ENCODE measurements around the gene ARMC12. TPM values are rescaled to one million over a fixed set of nuclear protein-coding genes. Genes with fewer than 3 reads are reported as not detected.
"Not testable (repeated sequence)": the region's sequence is repeated elsewhere in the genome, so short reads cannot be mapped to it uniquely, and the experiment has no call there.

Gene ARMC12, protein sequence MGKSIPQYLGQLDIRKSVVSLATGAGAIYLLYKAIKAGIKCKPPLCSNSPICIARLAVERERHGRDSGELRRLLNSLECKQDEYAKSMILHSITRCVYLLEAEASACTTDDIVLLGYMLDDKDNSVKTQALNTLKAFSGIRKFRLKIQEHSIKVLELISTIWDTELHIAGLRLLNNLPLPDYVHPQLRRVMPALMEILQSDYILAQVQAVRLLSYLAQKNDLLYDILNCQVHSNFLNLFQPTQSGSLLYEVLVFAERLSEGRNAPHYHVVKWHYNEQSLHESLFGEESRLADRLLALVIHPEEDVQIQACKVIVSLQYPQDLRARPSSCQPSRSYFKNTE
- polyA plus RNA-seq (2013, experiment 1 of 2; ENCODE audit: insufficient read length) = 0.47 TPM
- 0.27 TPM for polyA plus RNA-seq (2013, experiment 2 of 2; ENCODE audit: insufficient read length)

DNA sequence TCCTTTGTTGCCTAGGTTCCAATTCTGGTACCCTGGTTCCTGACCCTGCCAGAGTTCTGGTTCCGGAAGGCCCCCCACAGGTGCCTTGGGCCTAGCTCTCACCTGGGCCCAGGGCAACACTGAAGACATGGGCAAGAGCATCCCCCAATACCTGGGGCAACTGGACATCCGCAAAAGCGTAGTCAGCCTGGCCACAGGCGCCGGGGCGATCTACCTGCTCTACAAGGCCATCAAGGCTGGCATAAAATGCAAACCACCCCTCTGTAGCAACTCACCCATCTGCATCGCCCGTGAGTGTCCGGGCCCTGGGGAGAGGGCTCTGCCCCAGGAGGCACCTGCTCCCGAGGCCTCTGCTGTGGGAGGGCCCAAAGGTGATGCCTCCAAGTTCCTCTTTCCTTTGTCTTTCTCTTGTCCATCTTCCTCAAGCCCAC, at the start of gene ARMC12:
ARMC12 (plus strand) TSS at position 51 of the 431 bp plus-strand sequence; CDS start at position 128, 77 bp downstream.
- no peak for DNase-seq

DNA sequence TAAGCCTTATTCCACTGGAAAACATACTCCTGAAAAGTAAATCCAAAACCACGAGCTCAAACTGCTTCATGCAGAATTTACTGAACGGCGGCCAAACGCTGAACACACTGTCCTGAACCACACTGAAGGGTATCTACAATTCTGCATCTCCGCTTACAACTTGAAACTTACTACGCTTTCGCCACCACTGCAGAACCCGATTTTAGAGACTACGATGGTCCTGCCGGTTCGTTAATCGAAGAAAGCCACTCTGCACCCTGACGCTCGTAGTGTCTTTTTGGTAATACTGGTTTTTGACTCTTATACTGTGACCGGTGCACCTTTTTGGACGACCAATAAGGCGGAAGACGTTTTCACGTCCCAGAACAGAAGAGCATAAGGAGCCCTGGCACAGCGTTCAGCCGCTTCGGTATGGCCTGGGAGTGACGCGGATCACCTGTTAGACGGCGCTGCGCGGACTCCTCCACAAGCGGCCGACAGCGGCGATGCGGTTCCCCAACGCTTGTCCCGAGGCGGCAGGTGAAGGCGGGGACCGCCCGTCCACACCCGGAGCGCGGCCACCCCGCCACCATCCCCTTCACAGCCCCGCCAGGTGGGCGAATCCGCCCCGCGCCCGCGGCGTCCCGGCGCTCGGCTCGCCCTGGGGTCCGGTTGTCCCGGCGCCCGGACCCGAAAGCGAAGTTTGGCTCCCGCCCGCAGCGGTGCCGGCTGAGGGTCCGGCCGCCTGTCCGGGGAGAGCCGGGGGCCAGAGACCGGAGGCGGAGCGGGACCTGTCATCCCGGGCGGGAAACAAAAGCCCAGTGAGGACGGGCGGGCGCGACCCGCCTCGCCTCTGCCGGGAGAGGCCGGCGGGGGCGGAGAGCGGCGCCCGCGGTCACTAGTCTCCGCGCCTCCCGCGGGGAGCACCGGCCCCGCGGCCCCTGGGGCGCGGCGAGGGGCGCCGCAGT, 48.9 kb upstream of the ARMC12 start:
- DNase-seq = no peak

DNA sequence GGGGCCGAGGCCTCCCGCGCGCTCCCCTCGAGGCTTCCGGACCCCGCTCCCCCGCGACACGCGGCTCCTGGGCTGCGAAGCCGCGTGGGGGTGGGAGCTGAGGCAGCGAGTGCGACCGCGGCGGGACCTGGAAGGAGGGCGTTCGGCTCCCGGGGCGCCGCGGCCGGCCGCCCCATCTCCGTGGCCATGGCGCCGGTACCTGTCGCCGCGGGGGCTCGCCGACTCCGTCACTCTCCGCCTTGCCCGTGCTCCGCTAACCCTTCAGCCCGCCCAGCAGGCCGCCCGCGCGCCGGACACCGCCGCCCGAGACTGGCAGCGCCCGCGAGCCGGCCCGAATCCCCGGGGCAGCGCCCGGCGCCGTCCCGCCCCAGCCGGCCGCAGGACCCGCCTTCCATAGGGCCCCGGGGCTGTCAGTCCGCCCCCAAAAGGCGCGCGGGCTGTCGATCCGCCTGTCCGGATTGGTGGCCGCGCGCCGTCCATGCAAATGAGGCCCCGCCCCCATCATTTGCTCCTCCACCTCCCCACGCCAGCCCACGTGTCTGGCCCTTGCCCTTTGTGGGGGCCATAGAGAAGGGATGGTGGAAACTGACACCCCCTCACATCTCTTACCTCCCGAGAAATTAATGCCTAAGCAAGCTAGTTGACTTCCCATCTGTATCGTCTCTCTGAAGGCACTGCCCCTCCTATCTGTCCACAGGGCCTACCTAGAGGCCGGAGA, 48.1 kb upstream of the ARMC12 start, which contains the start of gene FKBP5:
FKBP5 (minus strand) TSS at position 311 of the 718 bp plus-strand sequence. CDS start 46,091 bp downstream, outside the sequence.
- DNase-seq = peak; percentile 89

DNA sequence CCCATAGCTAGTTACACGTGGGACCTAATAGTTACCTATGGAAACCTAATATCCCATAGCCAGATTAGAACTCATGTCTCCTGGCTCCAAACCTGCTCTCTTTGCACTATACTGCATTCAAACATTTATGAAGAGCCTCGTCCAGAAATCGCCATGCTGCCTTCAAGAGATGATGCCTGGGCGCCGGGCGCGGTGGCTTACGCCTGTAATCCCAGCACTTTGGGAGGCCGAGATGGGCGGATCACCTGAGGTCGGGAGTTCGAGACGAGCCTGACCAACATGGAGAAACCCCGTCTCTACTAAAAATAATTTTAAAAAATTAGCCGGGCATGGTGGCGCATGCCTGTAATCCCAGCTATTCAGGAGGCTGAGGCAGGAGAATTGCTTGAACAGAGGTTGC, 46.8 kb upstream of the ARMC12 start:
- DNase-seq = not testable (repeated sequence)

GRCh38 chr6:35690484-35690883, 46.3 kb upstream of the ARMC12 start:
- DNase-seq = no peak

DNA sequence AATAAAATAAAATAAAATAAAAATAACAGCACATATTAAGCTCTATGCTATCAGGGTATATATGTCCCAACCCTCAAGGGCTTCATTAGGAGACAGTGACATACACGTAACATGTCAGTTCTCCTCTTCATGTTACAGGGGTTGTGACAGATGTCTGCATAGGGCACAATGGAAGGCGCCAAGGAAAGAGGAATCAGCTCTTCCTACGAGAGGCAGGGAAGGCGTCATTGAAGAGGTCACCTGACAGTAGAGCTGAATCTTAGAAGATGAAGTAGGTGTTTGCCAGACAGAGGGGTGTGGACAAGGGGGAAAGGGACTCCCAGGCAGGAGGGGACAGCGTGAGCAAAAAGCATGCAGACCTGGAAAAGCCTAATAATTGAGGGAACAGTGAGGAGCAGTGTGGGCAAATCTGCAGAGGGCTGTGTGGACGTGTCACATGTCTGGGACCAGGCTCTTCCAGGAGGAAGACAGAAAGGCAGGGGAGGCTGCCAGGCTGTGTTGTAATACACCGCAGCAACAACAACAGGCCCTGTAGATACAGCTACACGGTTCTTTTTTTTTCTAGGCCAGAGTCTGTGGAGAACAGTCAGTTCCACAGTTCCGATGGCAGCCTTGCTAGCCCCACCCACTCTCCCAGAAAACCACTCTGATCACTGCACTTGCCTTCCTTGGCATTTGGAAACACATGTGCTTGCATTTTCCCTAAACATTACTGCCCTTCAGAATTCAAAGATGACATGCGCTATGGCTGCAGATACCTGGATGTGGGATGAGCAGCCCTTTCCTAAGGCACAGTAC, 45.6 kb upstream of the ARMC12 start:
- no peak for DNase-seq

- no peak for DNase-seq
These were observed 42.4 kb upstream of the ARMC12 start for GRCh38 chr6:35694462-35694861.

DNA sequence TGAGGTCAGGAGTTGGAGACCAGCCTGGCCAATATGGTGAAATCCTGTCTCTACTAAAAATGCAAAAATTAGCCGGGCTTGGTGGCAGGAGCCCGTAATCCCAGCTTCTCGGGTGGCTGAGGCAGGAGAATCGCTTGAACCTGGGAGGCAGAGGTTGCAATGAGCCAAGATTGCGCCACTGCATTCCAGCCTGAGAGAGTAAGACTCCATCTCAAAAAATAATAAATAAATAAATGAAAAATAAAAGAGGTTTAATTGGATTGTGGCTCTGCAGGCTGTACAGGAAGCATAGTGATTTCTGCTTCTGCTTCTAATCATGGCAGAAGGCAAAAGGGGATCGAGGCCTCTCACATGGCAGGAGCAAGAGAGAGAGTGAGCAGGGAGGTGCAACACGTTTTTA, 38.4 kb upstream of the ARMC12 start:
- not testable (repeated sequence) for DNase-seq

DNA sequence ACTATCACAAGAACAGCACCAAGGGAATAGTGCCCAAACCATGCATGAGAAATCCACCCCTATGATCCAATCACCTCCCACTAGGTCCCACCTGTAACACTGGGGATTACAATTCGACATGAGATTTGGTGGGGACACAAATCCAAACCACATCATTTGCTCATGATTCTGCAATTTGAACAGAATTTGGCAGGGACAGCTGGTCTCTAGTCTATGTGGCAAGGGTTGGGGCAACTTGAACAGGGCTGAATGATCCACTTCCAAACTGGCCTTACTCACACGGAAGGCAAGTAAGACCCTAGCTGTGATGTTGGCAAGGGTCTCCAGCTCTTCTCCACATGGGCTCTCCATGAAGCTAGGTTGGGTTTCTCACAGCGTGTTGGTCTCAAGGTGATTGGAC, 38.0 kb upstream of the ARMC12 start:
- no peak for DNase-seq

- no peak for DNase-seq
These were observed 33.3 kb upstream of the ARMC12 start for GRCh38 chr6:35703554-35703953.

GRCh38 chr6:35706468-35706867, 30.4 kb upstream of the ARMC12 start:
- DNase-seq = no peak

GRCh38 chr6:35707714-35708407, 29.0 kb upstream of the ARMC12 start:
- no peak for DNase-seq

DNA sequence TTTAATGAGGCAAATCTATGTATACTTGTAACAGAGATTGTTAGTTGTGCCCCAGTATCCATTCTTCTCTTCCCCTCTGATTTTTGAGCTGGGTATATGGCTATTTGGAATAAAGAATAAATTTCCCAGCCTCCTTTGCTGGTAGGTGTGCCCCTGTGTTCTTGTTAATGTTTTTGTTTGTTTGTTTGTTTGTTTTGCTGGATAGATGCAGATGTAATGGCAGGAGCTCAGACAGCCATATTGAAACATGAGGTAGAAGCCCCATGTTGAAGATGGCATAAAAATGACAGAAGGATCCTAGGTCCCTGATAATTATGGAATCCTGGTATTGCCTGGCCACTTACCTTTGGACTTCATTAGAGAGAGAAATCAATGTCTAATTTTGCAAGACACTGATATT, 28.2 kb upstream of the ARMC12 start:
- no peak for DNase-seq

GRCh38 chr6:35710241-35710847, 26.5 kb upstream of the ARMC12 start:
- no peak for DNase-seq

- DNase-seq = no peak
These were observed 25.1 kb upstream of the ARMC12 start for GRCh38 chr6:35711731-35712130.

- no peak for DNase-seq
These were observed 23.6 kb upstream of the ARMC12 start for GRCh38 chr6:35713006-35713767.

DNA sequence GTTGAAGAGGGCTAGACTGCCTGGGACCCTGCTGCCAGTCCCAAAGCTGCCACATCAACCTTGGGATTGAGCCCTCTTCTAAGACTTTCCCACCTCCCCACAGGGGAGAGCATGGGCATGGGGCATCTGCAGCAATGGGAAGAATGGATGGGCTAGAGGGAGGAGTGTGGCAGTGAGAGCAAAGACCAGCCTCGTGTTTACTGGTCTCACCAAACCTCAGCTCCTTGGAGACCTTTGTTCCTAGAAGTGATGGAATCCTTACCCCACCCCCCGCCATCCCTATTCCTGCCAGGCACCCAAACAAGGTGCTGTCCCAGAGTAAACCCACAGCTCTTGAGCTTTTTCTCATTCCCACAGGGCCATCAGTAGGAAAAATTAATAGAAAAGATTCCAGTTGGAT, 20.0 kb upstream of the ARMC12 start:
- no peak for DNase-seq

GRCh38 chr6:35717449-35718374, 19.1 kb upstream of the ARMC12 start:
- DNase-seq = no peak

DNA sequence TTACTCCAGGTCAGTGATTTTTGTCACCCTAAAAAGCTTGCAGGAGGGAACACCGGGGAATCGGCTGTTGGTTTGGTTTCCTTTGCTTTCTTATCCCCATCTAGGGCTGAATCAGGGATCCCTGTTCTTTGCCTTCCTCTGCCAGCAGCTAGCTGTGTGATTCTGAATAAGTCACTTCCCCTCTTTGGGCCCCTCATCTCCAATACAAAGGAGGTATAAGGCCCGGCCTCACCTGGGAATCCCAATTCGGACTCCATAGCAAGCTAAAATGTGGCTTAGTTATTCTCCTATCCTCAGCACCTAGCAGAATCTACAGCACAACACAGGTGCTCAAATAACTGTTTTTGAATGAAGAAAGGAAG, 18.5 kb upstream of the ARMC12 start:
- no peak for DNase-seq
